B cell (primary cell): ENCODE data around the gene HABP2. TPM values are rescaled to one million over a fixed set of nuclear protein-coding genes. Genes with fewer than 3 reads are reported as not detected.

ENCODE experiments used
- ATAC-seq: fragments of 200-7000 bp; cut with Tn5 transposase; one replicate; pipeline ENCODE4 v1.10.0; 2021; ENCODE audit warnings: low read depth, mild to moderate bottlenecking, moderate number of reproducible peaks, moderate library complexity
- CTCF ChIA-PET: fragments of 350-600 bp; sonication (Branson Sonifier 250); formaldehyde crosslinking; loops from one replicate; lab custom pipeline; 2021; ENCODE audit warnings: antibody characterized with exemption, inconsistent platforms; lab: Charles Lee
- POLR2A ChIA-PET: fragments of 350-600 bp; sonication (Branson Sonifier 250); formaldehyde crosslinking; loops from one replicate; lab custom pipeline; 2021; ENCODE audit warnings: antibody characterized with exemption; lab: Charles Lee
- DNase-seq: peaks from one replicate; pipeline ENCODE4 v3.0.0; 2013
- H2AFZ ChIP-seq: 2 replicates; pipeline ENCODE4 v1.6.1; 2012; ENCODE audit warnings: mild to moderate bottlenecking, low read depth, low read length; ENCODE audit not compliant: insufficient read depth, poor library complexity, severe bottlenecking
- H3K27ac ChIP-seq, 2 donors: 1 replicate in 1 of 2; 2 replicates in 1 of 2; pipeline ENCODE4 v1.5.1; 2012 to 2013; ENCODE audit warnings: low read length in 2 of 2, mild to moderate bottlenecking in 2 of 2, moderate library complexity in 1 of 2
- H3K27me3 ChIP-seq, 4 experiments: fragments of 200-600 bp in 1 of 4; sonication (generic) in 1 of 4; replicated peaks in 1 of 4; 1 replicate in 2 of 4; 2 replicates in 2 of 4; pipeline versions ENCODE4 v1.6.1 to v1.7.0; 2013 to 2016; ENCODE audit warnings: low read length in 3 of 4, mild to moderate bottlenecking in 2 of 4, mixed read lengths in 1 of 4, moderate library complexity in 1 of 4; ENCODE audit not compliant: insufficient read depth in 4 of 4, control insufficient read depth in 3 of 4; ENCODE audit errors: control extremely low read depth in 1 of 4
- H3K36me3 ChIP-seq, 2 experiments: replicated peaks in 1 of 2; 1 replicate in 1 of 2; 2 replicates in 1 of 2; pipeline versions ENCODE4 v1.6.1 to v1.7.1; 2013; ENCODE audit warnings: low read length in 1 of 2; ENCODE audit not compliant: insufficient read depth in 2 of 2, control insufficient read depth in 1 of 2; ENCODE audit errors: control extremely low read depth in 1 of 2, extremely low read depth in 1 of 2
- H3K4me1 ChIP-seq, 2 donors: fragments of 200-600 bp in 1 of 2; sonication (generic) in 1 of 2; 1 replicate in 1 of 2; 2 replicates in 1 of 2; pipeline versions ENCODE4 v1.5.1 to v1.6.1; 2013 to 2017; ENCODE audit warnings: low read length in 2 of 2; ENCODE audit not compliant: control insufficient read depth in 2 of 2, insufficient read depth in 2 of 2
- H3K4me2 ChIP-seq: replicated peaks from 2 replicates; pipeline ENCODE3; 2012; ENCODE audit warnings: mild to moderate bottlenecking, low read depth, low read length; ENCODE audit not compliant: poor library complexity, severe bottlenecking
- H3K4me3 ChIP-seq, 5 experiments: fragments of 200-600 bp in 1 of 5; sonication (generic) in 1 of 5; 1 replicate in 3 of 5; 2 replicates in 2 of 5; pipeline versions ENCODE4 v1.5.1 to v1.7.0; 2011 to 2016; ENCODE audit warnings: low read length in 4 of 5, mild to moderate bottlenecking in 4 of 5, low read depth in 2 of 5, control low read depth in 1 of 5, moderate library complexity in 1 of 5; ENCODE audit not compliant: insufficient read depth in 1 of 5; ENCODE audit errors: control extremely low read depth in 1 of 5, extremely low read depth in 1 of 5
- H3K79me2 ChIP-seq: fragments of 200-600 bp; sonication (generic); one replicate; pipeline ENCODE4 v1.6.0; 2016; ENCODE audit warnings: low read length; ENCODE audit not compliant: control insufficient read depth, insufficient read depth
- H3K9ac ChIP-seq: fragments of 200-600 bp; sonication (generic); 2 replicates; pipeline ENCODE4 v1.6.1; 2017; ENCODE audit warnings: mild to moderate bottlenecking, low read length, moderate library complexity
- H3K9me3 ChIP-seq, 3 donors: one replicate each; pipeline versions ENCODE4 v1.6.1 to v1.7.1; 2013; ENCODE audit warnings: low read length in 2 of 3; ENCODE audit not compliant: control insufficient read depth in 2 of 3, insufficient read depth in 1 of 3; ENCODE audit errors: control extremely low read depth in 1 of 3
- H4K20me1 ChIP-seq: 2 replicates; pipeline ENCODE4 v1.6.0; 2012; ENCODE audit warnings: mild to moderate bottlenecking, low read length; ENCODE audit not compliant: insufficient read depth, control insufficient read depth, poor library complexity, severe bottlenecking
- H3K27ac Mint-ChIP-seq: one replicate; pipeline ENCODE4 v1.8.0; 2021; ENCODE audit warnings: mixed read lengths
- H3K27me3 Mint-ChIP-seq: one replicate; pipeline ENCODE4 v1.8.0; 2021; ENCODE audit warnings: mixed read lengths
- H3K4me1 Mint-ChIP-seq: one replicate; pipeline ENCODE4 v1.8.0; 2021; ENCODE audit warnings: mixed read lengths
- H3K4me3 Mint-ChIP-seq: one replicate; pipeline ENCODE4 v1.8.0; 2021; ENCODE audit warnings: mixed read lengths
- H3K9me3 Mint-ChIP-seq: one replicate; pipeline ENCODE4 v1.8.0; 2022; ENCODE audit warnings: mixed read lengths; ENCODE audit not compliant: insufficient read depth
- CTCF ChIP-seq: fragments of 200-600 bp; IDR thresholded peaks from one replicate; pipeline ENCODE4 v1.8.0; 2022; ENCODE audit warnings: antibody characterized with exemption, mild to moderate bottlenecking
- EZH2 ChIP-seq: IDR thresholded peaks from 2 replicates; pipeline ENCODE4 v1.6.1; 2012; ENCODE audit warnings: borderline replicate concordance, low read depth, mild to moderate bottlenecking, moderate library complexity, low read length; ENCODE audit not compliant: insufficient read depth, poor library complexity, severe bottlenecking
- WGBS: methylation state at CpG from one replicate; pipeline ENCODE4 v1.1.5; 2013; ENCODE audit warnings: missing lambda C conversion rate; ENCODE audit not compliant: insufficient coverage; 5-methylcytosine and 5-hydroxymethylcytosine counted together
- intact Hi-C: fragments of 100-400 bp; cut with micrococcal nuclease; formaldehyde crosslinking; loops from one replicate; pipeline ENCODE4 v1.10.0; 2022
- polyA plus RNA-seq: library from polyadenylated mRNA; depleted of rRNA; stranded (reverse); fragments of >200 nt; gene quantifications from 2 replicates; pipeline ENCODE4 v1.2.3, GENCODE V29; 2012
- total RNA-seq, 2 donors: library from RNA; stranded (reverse); fragments of 120-200 nt in 1 of 2; gene quantifications; 1 replicate in 1 of 2; 2 replicates in 1 of 2; pipeline versions ENCODE4 v1.2.3 to v1.2.4, GENCODE V29; 2013 to 2022

The HABP2 gene
- total and polyA plus RNA-seq, 2 donors (not counting 1 experiment from before 2014, with no cell fraction given), result not detected

GRCh38 chr10:113617086-113617485 is 64.2 kb downstream of the HABP2 start:
- Mint-ChIP-seq H3K27me3 (peaks cover 33% of the 10 kb centered on the region), H3K4me3 (no peak overlapping the region), H3K4me1 (no peaks in the 10 kb centered on the region), H3K9me3 (no peaks in the 10 kb centered on the region), H3K27ac (no peak overlapping the region)
- no peak overlapping the region for H3K9ac ChIP-seq
- no peaks in the 10 kb centered on the region for H3K79me2 ChIP-seq
- WGBS, result 20% methylated on average over 1 of the region's 7 CpGs
- no peaks in the 10 kb centered on the region for H3K36me3 ChIP-seq
- H3K4me1 ChIP-seq, result no peaks in the 10 kb centered on the region
- no peaks in the 10 kb centered on the region for H4K20me1 ChIP-seq
- H3K4me2 ChIP-seq, result no peak overlapping the region
- H3K9me3 ChIP-seq, result no peaks in the 10 kb centered on the region
- no peak overlapping the region for H2AFZ ChIP-seq
- POLR2A ChIA-PET, result no interaction called here
- peaks cover 0 to 12% (median 5%) of the 10 kb centered on the region in 4 experiments for H3K27me3 ChIP-seq
- no peak overlapping the region for H3K4me3 ChIP-seq
- no peak for TF ChIP-seq CTCF
- TF ChIP-seq EZH2, result no peak
- DNase-seq, result no peak
- no peak for ATAC-seq
- no peak overlapping the region for H3K27ac ChIP-seq
- intact Hi-C loops, result no loop called here
- CTCF ChIA-PET, result no interaction called here

- Histone ChIP-seq H3K4me1 (no peaks in the 10 kb centered on the region), H3K9ac (no peak overlapping the region), H3K27me3 (peaks cover 0 to 12% (median 5%) of the 10 kb centered on the region in 4 experiments), H3K36me3 (no peaks in the 10 kb centered on the region), H3K4me3 (no peak overlapping the region), H3K4me2 (no peak overlapping the region), H2AFZ (no peak overlapping the region), H3K9me3 (no peaks in the 10 kb centered on the region), H3K79me2 (no peaks in the 10 kb centered on the region), H3K27ac (no peak overlapping the region), H4K20me1 (no peaks in the 10 kb centered on the region)
- ChIA-PET CTCF (no interaction called here), POLR2A (no interaction called here)
- intact Hi-C loops, result no loop called here
- H3K27ac Mint-ChIP-seq, result no peak overlapping the region
- TF ChIP-seq CTCF (no peak), EZH2 (no peak)
- H3K4me3 Mint-ChIP-seq, result no peak overlapping the region
- H3K9me3 Mint-ChIP-seq, result no peaks in the 10 kb centered on the region
- peaks cover 33% of the 10 kb centered on the region for H3K27me3 Mint-ChIP-seq
- 95% methylated on average over 6 of the region's 7 CpGs for WGBS
- no peak for DNase-seq
- ATAC-seq, result no peak
- H3K4me1 Mint-ChIP-seq, result no peaks in the 10 kb centered on the region
Measured at GRCh38 chr10:113618338-113618737, 65.5 kb downstream of the HABP2 start.
